22Rv1 (cell line): ENCODE data around the gene CCDC7.
"Not testable (repeated sequence)": the region's sequence is repeated elsewhere in the genome, so short reads cannot be mapped to it uniquely, and the experiment has no call there.

Experiments used
- H3K27ac ChIP-seq: fragments of 450-650 bp; 2 replicates; pipeline ENCODE4 v1.5.1; 2017
- ZFX ChIP-seq: fragments of 450-650 bp; IDR thresholded peaks from 2 replicates; pipeline ENCODE4 v1.6.1; 2017; ENCODE audit warnings: antibody characterized with exemption, borderline replicate concordance
- TF ChIP-seq, protein P1 (sequence below): fragments of 450-650 bp; IDR thresholded peaks from 2 replicates; pipeline ENCODE4 v1.5.1; 2017; ENCODE audit warnings: mild to moderate bottlenecking

The CCDC7 gene

DNA sequence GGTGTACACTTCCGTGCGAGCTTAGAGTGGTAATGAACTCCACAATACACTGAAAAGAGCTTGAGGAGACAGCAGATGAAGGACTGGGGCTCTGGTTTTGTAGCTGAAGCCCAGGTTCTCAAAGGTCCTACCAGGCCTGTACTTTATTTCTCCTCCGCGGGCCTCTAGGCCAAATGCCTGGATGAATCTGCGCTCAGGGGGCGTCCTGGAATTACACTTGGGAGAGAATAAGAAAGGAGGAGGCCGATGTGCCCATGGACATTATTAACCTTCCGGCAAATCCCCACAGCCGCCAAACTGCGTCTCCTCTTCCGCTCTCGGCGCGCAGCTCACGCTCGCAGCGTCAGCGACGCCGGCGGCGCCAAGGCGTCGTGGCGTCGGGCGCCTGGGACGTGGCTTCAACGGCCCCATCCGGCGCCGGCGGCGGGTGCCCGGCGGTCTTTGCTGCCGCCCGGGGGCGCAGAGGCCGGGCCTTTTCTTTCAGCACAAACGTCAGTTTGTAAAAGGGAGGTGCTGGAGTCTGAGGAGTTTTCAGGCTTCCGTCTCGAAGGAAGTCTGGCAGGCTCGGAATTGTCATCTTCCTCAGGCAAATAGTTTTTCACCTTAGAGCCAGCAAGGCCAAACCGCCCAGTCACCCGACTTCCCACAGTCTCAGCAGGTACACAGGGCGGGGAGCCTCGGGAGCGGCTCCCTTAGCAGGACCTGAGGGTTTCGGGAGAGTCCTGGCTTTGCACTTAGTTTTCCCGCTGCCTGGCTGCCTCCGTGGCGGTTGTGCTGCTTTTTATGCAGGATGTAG is at the start of gene CCDC7:
CCDC7 (plus strand) TSS at position 401 of the 796 bp plus-strand sequence. CDS start 5,503 bp downstream, outside the sequence.
- TF ChIP-seq ZFX: no peak
- TF ChIP-seq, protein P1, sequence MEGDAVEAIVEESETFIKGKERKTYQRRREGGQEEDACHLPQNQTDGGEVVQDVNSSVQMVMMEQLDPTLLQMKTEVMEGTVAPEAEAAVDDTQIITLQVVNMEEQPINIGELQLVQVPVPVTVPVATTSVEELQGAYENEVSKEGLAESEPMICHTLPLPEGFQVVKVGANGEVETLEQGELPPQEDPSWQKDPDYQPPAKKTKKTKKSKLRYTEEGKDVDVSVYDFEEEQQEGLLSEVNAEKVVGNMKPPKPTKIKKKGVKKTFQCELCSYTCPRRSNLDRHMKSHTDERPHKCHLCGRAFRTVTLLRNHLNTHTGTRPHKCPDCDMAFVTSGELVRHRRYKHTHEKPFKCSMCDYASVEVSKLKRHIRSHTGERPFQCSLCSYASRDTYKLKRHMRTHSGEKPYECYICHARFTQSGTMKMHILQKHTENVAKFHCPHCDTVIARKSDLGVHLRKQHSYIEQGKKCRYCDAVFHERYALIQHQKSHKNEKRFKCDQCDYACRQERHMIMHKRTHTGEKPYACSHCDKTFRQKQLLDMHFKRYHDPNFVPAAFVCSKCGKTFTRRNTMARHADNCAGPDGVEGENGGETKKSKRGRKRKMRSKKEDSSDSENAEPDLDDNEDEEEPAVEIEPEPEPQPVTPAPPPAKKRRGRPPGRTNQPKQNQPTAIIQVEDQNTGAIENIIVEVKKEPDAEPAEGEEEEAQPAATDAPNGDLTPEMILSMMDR: peak; percentile 64
- H3K27ac ChIP-seq: peak within 1 kb of the TSS; percentile 98

DNA sequence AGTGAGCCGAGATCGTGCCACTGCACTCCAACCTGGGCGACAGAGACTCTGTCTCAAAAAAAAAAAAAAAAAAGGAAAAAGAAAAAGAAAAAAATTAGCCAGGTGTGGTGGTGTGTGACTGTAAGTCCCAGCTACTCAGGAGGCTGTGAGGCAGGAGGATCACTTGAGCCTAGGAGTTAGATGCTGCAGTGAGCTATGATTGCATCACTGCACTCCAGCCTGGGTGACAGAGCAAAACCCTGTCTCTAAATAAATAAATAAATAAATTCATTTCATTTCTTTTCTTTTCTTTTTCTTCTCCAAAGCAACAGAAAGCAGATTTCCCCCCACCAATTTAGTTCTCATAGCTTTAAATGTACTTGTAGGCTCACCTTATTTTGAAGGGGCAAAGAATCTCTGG is 48.8 kb upstream of the CCDC7 start:
- not testable (repeated sequence) for H3K27ac ChIP-seq

DNA sequence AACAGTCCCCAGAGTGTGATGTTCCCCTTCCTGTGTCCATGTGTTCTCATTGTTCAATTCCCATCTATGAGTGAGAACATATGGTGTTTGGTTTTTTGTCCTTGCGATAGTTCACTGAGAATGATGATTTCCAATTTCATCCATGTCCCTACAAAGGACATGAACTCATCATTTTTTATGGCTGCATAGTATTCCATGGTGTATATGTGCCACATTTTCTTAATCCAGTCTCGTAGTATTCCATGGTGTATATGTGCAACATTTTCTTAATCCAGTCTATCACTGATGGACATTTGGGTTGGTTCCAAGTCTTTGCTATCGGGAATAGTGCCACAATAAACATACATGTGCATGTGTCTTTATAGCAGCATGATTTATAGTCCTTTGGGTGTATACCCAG is 46.2 kb upstream of the CCDC7 start:
- H3K27ac ChIP-seq: not testable (repeated sequence)

DNA sequence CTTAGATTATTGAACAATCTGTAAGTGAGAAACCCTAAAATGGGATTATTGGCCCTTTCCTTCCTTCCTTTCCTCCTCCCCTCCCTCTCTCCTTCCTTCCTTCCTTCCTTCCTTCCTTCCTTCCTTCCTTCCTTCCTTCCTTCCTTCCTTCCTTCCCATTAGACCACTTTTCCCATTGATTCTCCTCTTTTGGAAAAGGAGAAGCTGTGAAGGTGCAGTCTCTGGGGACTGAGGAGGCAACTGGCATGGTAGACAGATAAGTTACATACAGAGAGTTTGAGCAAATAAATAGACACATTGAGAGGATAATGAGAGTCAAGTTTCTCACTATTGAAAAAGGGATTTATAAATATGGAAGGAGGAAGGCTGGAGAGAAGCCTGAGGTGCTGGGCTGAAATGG is 45.0 kb upstream of the CCDC7 start:
- TF ChIP-seq ZFX: no peak
- TF ChIP-seq, protein P1: no peak
- H3K27ac ChIP-seq: no peak overlapping the region

DNA sequence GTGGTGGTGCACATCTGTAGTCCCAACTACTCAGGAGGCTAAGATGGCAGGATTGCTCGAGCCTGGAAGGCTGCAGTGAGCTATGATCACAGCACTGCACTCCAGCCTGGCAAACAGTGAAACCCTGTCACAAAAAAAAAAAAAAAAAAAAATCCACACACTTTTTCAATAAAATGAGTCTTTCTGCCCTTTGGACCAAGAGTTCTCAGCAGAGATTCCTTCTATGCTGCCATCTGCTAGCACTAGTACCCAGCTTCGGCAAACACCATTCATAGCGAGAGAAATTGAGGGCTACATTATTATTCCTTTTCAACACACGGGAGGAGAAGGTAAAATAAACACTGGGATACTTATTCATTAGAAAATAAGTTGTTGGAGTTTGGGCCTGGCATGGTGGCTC is 43.4 kb upstream of the CCDC7 start:
- no peak overlapping the region for H3K27ac ChIP-seq
- TF ChIP-seq, protein P1: no peak
- no peak for TF ChIP-seq ZFX

DNA sequence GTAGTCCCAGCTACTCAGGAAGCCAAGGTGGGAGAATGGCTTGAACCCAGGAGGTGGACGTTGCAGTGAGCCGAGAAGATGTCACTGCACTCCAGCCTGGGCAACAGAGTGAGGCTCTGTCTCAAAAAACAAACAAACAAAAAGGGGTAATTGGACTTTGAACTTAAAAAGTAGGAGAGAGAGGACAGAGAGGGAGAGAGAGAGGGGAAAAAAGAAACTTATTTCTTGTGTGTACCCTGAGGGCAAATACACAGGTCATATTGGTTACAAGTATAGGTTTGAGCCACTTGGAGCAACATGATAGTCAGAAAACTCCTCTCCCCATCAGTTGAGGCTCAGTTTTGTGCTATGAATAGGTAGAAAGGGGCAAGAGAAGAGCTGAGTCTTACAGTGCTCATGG is 42.8 kb upstream of the CCDC7 start:
- TF ChIP-seq ZFX: no peak
- TF ChIP-seq, protein P1: no peak
- H3K27ac ChIP-seq: no peak overlapping the region

DNA sequence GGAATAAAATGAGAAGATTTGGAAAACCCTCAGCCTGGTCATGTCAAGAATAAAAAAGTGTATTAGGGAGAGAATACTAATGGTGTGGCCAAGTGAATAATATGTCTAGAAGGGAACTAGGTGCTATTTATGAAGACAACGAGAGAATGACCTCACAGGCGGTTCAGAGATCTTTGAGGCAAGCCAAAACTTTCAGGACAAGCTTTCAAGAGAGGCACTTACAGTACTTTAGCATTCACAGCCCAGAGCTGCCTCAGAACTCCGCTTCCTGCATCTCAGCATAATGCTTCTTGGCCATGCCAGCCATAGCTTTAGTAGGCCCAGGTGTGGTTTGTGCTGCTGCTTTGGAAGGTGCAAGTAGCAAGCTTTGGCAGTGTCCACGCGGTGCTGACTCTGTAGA is 37.2 kb upstream of the CCDC7 start:
- no peak overlapping the region for H3K27ac ChIP-seq
- no peak for TF ChIP-seq ZFX
- TF ChIP-seq, protein P1: no peak

DNA sequence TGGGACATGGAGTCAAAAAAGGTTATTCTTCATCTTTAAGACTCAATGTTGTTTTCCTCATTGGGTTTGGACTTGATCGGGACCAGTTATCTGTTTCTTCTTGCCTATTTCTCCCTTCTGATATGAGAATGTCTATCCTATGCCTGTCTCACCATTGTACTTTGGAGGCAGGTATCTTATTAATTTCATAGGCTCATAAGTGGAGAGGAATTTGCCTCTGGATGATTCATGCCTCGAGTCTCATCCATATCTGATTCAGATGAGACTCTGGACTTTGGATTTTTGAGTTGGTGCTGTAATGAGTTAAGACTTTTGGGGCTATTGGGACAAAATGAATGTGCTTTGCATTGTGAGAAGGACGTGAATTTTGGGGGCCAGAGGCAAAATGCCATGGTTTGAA is 36.2 kb upstream of the CCDC7 start:
- no peak overlapping the region for H3K27ac ChIP-seq
- TF ChIP-seq, protein P1: no peak
- no peak for TF ChIP-seq ZFX
